Adipocyte (in vitro differentiated cells): ENCODE data around the gene TNFRSF13B.
A peak's percentile ranks its signal among the peaks of the same experiment; 100 is the strongest.
"Not testable (repeated sequence)": the region's sequence is repeated elsewhere in the genome, so short reads cannot be mapped to it uniquely, and the experiment has no call there.

Experiments used
- DNase-seq: peaks from one replicate; pipeline ENCODE4 v3.0.0-alpha.2; 2015; ENCODE audit warnings: low read depth
- H3K27me3 ChIP-seq: replicated peaks from 2 replicates; pipeline ENCODE4 v1.7.0; 2013; ENCODE audit warnings: mild to moderate bottlenecking, low read length, moderate library complexity; ENCODE audit not compliant: control insufficient read depth, insufficient read depth
- H3K36me3 ChIP-seq: 2 replicates; pipeline ENCODE4 v1.7.0; 2013; ENCODE audit warnings: low read length, mild to moderate bottlenecking, moderate library complexity; ENCODE audit not compliant: control insufficient read depth, insufficient read depth, severe bottlenecking
- H3K4me1 ChIP-seq: 2 replicates; pipeline ENCODE4 v1.7.0; 2013; ENCODE audit warnings: mild to moderate bottlenecking, low read length, moderate library complexity; ENCODE audit not compliant: control insufficient read depth, insufficient read depth
- H3K4me3 ChIP-seq: 2 replicates; pipeline ENCODE4 v1.7.0; 2013; ENCODE audit warnings: mild to moderate bottlenecking, low read length, moderate library complexity
- H3K9ac ChIP-seq: 2 replicates; pipeline ENCODE4 v1.7.0; 2013; ENCODE audit warnings: mild to moderate bottlenecking, low read length, moderate library complexity
- H3K9me3 ChIP-seq: 2 replicates; pipeline ENCODE4 v1.7.0; 2013; ENCODE audit warnings: mild to moderate bottlenecking, low read length, moderate library complexity; ENCODE audit not compliant: control insufficient read depth

TNFRSF13B gene

DNA sequence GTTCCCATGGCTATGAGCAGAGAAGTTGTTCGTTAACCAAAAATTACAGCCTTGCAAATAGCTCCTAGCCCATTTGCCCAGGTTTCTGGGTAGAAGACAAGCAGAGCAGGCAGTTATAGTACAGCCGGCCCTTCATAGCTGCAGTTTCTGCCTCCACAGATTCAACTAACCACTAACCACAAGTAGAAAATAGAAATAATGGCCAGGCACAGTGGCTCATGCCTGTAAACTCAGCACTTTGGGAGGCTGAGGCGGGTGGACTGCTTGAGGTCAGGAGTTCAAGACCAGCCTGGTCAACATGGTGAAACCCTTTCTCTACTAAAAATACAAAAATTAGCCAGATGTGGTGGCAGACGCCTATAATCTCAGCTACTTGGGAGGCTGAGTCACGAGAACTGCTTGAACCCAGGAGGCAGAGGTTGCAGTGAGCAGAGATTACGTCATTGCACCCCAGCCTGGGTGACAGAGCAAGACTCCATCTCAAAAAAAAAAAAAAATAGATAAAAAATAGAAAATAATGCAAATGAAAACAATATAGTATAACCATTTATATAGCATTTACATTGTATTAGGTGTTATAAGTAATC, 7.4 kb upstream of the TNFRSF13B start:
- not testable (repeated sequence) for H3K9me3 ChIP-seq, DNase-seq, H3K9ac ChIP-seq, H3K4me3 ChIP-seq, H3K36me3 ChIP-seq, H3K27me3 ChIP-seq, H3K4me1 ChIP-seq

DNA sequence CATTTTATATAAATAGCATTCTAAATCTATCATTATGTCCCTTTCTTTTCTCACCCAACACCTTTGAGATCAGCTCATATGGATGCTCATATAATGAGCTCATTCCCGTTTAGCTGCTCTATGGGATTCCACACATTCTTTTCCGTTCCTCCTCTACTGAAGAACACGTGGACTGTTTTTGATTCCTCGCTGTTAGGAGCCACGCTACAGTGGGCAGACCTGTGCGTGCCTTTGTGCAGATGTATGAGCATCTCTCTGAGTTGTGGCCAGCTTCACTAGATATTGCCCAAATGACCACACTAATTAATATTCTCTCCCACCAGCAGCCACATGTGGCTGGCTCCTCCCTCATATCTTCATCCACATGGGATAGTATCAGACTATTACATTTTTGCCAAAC, 6.0 kb upstream of the TNFRSF13B start:
- Histone ChIP-seq H3K36me3 (no peaks in the 10 kb centered on the region), H3K4me3 (no peak overlapping the region), H3K4me1 (no peaks in the 10 kb centered on the region), H3K9me3 (no peaks in the 10 kb centered on the region), H3K9ac (no peak overlapping the region), H3K27me3 (peaks cover 15% of the 10 kb centered on the region)
- peak; percentile 2 for DNase-seq

DNA sequence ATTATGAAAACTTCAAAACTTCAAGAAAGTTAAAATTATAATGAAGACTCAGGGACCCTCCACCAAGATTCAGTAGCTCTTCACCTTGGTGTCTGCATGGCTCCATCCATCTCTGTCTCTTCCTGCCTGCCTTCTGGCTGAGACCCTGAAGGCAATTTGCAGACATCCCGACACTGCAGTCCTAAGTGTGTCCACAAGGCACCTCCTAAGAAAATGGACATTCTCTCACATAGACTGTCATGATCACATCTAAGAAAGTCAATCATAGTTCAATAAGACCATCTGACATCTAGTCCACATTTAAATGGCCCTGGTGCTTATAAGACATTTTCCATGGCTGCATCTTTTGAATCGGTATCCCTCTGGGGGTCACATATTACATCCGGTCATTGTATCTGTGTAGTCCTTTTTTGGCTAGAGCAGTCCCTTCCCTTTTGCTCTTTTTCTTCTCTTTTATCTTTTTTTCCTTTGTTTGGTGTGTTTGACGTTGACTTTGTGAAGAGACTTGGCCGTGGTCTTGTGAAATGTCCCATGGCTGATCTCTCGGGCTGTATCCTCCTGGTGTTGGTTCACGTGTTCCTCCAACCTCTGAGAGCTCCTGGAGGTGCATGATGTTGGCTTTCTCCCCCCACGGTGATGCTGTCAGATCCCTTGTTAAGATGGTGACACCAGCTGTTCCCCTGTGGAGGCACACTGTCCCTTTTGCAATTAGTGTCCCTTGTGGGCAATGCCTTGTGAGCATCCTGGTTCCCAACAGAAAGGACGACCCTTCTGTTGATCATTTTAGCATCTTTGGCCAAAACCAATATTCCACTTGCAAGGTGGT, 5.0 kb upstream of the TNFRSF13B start:
- Histone ChIP-seq H3K4me3 (no peak overlapping the region), H3K9me3 (no peaks in the 10 kb centered on the region), H3K9ac (no peak overlapping the region), H3K36me3 (no peaks in the 10 kb centered on the region), H3K4me1 (no peaks in the 10 kb centered on the region), H3K27me3 (peaks cover 15% of the 10 kb centered on the region)
- DNase-seq: no peak

DNA sequence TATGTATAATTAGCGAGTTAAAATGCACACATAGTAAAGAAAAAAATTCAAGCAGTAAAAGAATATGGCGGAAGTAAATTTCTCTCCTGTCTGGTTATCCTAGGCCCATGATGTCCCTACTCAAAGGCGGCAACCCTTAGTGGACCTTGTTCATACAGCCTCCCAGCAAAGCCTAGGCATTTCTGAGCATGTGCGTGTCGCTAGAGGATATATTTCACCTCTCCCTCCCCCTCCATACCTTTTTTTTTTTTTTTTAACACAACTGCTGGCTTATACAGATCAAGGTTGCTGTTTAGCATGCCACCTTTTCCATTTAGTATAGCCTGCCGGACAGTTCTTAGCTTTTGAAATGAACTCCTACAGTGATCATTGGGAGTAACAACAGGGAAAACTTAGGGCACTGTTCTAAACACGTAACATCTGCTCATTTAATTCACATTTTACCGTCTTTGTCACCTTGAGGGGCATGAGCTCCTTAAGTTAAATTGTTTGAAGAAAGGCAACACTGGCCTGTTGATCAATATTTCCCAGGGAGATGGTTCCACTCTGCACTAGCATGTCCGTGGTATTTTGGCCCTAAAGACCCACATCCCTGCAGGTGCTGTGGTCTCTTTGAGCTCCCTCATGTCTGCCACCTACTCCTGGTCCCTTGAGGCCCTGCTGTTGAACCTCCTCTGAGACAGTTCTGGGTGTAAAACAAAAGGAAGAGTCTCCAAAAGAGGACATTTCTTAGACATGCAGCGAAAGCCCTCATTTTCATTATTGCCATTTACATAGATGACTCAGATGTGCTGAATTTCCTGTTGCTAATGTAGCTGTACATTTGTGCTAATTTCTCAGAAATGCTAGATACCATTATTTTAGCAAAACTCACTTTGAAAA, 4.1 kb upstream of the TNFRSF13B start:
- Histone ChIP-seq H3K9ac (no peak overlapping the region), H3K9me3 (no peaks in the 10 kb centered on the region), H3K4me1 (no peaks in the 10 kb centered on the region), H3K27me3 (peaks cover 15% of the 10 kb centered on the region), H3K36me3 (no peaks in the 10 kb centered on the region), H3K4me3 (no peak overlapping the region)
- no peak for DNase-seq

DNA sequence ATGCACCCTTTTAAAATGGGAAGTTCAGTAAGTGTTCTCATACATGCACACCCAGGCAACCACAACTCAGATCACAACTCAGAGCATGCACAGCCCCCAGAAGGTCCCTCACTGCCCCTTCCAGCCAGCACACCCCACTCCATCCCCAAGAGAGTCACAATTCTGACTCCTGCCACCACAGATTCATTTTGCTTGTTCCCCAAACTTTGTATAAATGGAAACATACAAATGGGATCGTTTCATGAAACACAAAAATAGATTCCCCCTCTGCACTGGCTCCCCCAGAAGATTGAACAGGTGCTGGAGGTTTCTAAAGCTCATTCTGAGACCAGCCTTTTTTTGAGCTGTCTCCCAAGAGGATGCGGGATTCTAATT, 3.3 kb upstream of the TNFRSF13B start:
- Histone ChIP-seq H3K4me3 (no peak overlapping the region), H3K9ac (no peak overlapping the region), H3K9me3 (no peaks in the 10 kb centered on the region), H3K36me3 (no peaks in the 10 kb centered on the region), H3K27me3 (peaks cover 22% of the 10 kb centered on the region), H3K4me1 (no peaks in the 10 kb centered on the region)
- no peak for DNase-seq

DNA sequence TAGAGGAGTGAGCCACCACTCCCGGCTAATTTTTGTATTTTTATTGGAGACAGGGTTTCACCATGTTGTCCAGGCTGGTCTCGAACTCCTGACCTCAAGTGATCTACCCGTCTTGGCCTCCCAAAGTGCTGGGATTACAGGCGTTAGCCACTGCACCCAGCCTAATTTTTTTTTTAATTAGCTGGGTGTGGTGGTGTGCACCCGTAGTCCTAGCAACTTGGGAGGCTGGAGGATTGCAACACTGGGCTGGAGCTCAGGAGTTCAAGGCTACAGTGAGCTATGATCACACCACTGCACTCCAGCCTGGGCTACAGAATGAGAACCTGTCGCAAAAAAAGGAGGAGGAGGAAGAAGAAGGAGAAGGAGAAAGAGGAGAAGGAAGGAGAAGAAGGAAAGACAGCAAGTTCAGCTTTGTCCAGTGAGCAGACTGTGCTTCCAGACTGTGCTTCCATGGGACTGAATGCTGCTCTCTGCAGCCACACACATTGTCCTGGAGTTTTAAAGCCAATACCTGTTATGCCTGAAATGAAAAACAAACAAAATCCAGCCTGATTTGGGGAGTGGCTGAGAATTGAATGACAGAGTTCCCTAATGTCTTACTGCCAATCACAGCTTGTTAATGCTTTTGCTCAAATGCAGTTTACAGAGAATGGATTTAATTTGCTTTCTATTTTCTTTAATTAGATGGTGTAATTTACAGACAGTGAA, 2.8 kb upstream of the TNFRSF13B start:
- no peak overlapping the region for H3K9ac ChIP-seq

DNA sequence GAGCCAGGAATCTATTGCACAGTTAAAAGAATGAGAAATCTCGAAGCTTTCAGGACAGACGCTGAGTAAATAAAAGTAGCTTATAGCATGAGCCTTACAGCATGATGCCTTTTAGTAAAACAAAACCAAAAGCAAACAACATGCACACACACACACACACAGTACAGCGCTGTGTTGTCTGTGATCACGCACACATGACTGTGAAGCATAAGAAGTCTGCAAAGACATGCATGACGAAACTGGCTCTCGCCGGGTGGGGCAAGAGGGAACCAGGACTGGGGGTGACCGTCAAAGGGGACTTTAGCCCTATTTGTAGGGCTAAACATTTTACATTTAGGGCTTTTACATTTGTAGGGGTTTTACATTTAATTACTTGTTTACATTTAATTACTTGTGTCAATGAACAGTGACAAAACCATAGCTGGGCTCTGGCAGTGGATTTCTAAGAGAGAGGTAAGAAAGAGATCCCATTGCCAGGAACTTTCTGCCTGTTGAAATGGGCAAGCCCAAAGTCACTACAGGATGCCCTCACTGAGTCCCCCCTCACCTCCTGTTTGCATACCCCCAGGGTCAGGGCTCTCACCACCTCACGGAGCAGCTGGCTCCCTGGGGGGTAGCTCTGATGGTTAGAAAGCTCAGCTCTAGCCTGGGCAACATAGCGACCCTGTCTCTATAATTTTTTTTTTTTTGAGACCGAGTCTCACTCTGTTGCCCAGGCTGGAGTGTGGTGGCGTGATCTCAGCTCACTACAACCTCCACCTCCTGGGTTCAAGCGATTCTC, 2.0 kb upstream of the TNFRSF13B start:
- H3K4me1 ChIP-seq: no peaks in the 10 kb centered on the region
- H3K9me3 ChIP-seq: peaks cover under 1% of the 10 kb centered on the region
- H3K4me3 ChIP-seq: no peak overlapping the region
- no peaks in the 10 kb centered on the region for H3K36me3 ChIP-seq
- H3K9ac ChIP-seq: no peak overlapping the region
- H3K27me3 ChIP-seq: peaks cover 33% of the 10 kb centered on the region
- DNase-seq: no peak

More for the DNA sequence above, 2.8 kb upstream of the TNFRSF13B start:
- H3K36me3 ChIP-seq: no peaks in the 10 kb centered on the region
- no peaks in the 10 kb centered on the region for H3K9me3 ChIP-seq
- DNase-seq: no peak
- H3K4me3 ChIP-seq: no peak overlapping the region
- no peaks in the 10 kb centered on the region for H3K4me1 ChIP-seq
- H3K27me3 ChIP-seq: peaks cover 27% of the 10 kb centered on the region

DNA sequence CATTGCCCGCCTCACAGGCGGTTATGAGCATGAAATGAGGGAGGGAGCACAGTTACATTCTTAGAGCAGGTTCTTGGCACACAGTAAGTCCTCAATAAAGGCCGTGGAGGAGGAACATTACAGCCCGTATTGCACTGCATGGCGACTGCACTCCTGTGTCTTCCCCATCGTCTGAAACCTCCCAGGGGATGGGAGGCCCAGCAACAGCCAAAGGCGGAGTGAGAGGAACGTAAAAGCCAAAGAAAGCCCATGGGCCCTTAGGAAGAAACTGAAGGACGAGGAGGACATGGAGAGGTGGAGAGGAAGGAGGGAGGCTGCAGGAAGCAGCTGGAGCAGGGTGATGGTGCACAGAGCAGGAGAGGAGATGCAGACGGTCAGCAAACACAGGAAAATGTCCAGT, 1.1 kb upstream of the TNFRSF13B start:
- H3K27me3 ChIP-seq: peaks cover 33% of the 10 kb centered on the region
- H3K9me3 ChIP-seq, H3K4me1 ChIP-seq, H3K9ac ChIP-seq, H3K36me3 ChIP-seq, DNase-seq, H3K4me3 ChIP-seq: not testable (repeated sequence)

DNA sequence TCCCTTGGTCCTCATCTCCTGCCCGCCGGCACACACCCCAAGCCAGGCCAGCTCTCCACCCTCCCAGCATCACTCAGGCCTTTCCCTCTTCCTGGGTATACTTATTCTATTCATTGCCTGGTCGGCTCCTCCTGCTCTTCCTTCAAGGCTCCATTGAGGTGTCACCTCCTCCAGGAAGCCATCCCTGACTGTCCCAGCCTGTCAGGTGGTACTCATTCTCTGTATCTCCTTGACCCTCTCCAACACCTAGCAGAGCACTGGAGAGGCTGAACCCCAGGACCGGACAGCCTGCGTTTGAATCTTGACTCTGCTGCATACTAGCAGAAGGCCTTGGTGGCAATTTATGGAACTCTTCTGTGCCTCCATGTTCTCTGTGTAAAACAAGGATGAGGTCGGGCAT, 428 bp upstream of the TNFRSF13B start:
- no peak for DNase-seq
- Histone ChIP-seq H3K4me1 (no peaks in the 10 kb centered on the region), H3K36me3 (no peaks in the 10 kb centered on the region)

More for the DNA sequence above, 428 bp upstream of the TNFRSF13B start:
- Histone ChIP-seq H3K4me3 (no peak overlapping the region), H3K9ac (no peak overlapping the region), H3K27me3 (peaks cover 33% of the 10 kb centered on the region), H3K9me3 (peaks cover 4% of the 10 kb centered on the region)
